Measurements from ENCODE around the gene MPZL1. TPM values are rescaled to one million over a fixed set of nuclear protein-coding genes. Genes with fewer than 3 reads are reported as not detected.
"Not testable (repeated sequence)": the region's sequence is repeated elsewhere in the genome, so short reads cannot be mapped to it uniquely, and the experiment has no call there.

The MPZL1 gene
- total RNA-seq, 1 experiment from 2014 or later = 110 TPM

- not testable (repeated sequence) for DNase-seq (ENCODE audit: low read depth)
These were observed 84.9 kb downstream of the MPZL1 start for GRCh38 chr1:167806676-167807075.

GRCh38 chr1:167808104-167808503 lies 86.3 kb downstream of the MPZL1 start:
- DNase-seq (ENCODE audit: low read depth) = peak; percentile 34

- no peak for DNase-seq (ENCODE audit: low read depth)
These were observed 86.9 kb downstream of the MPZL1 start for GRCh38 chr1:167808690-167809089.

GRCh38 chr1:167812972-167813371 lies 91.2 kb downstream of the MPZL1 start:
- DNase-seq (ENCODE audit: low read depth) = no peak

GRCh38 chr1:167815650-167816049 lies 93.9 kb downstream of the MPZL1 start:
- DNase-seq (ENCODE audit: low read depth) = no peak

- DNase-seq (ENCODE audit: low read depth) = peak; percentile 97
These were observed 98.3 kb downstream of the MPZL1 start for GRCh38 chr1:167819849-167820683.

GRCh38 chr1:167820684-167821355 lies 99.0 kb downstream of the MPZL1 start:
- DNase-seq (ENCODE audit: low read depth) = no peak

- no peak for DNase-seq (ENCODE audit: low read depth)
These were observed 99.5 kb downstream of the MPZL1 start for GRCh38 chr1:167821356-167821685.

GRCh38 chr1:167821969-167822685 lies 100.3 kb downstream of the MPZL1 start:
- peak; percentile 54 for DNase-seq (ENCODE audit: low read depth)

- DNase-seq (ENCODE audit: low read depth) = no peak
These were observed 102.5 kb downstream of the MPZL1 start for GRCh38 chr1:167824163-167824794.

- DNase-seq (ENCODE audit: low read depth) = no peak
These were observed 103.8 kb downstream of the MPZL1 start for GRCh38 chr1:167825419-167826079.

GRCh38 chr1:167826127-167826526 lies 104.3 kb downstream of the MPZL1 start:
- no peak for DNase-seq (ENCODE audit: low read depth)

- DNase-seq (ENCODE audit: low read depth) = no peak
These were observed 108.1 kb downstream of the MPZL1 start for GRCh38 chr1:167829868-167830267.

GRCh38 chr1:167830668-167831067 lies 108.9 kb downstream of the MPZL1 start:
- DNase-seq (ENCODE audit: low read depth) = not testable (repeated sequence)

- DNase-seq (ENCODE audit: low read depth) = no peak
These were observed 110.9 kb downstream of the MPZL1 start for GRCh38 chr1:167832693-167833092.

GRCh38 chr1:167833904-167834303 lies 112.1 kb downstream of the MPZL1 start:
- no peak for DNase-seq (ENCODE audit: low read depth)

GRCh38 chr1:167836197-167836596 lies 114.4 kb downstream of the MPZL1 start:
- DNase-seq (ENCODE audit: low read depth) = no peak

- no peak for DNase-seq (ENCODE audit: low read depth)
These were observed 115.5 kb downstream of the MPZL1 start for GRCh38 chr1:167837326-167837725.

GRCh38 chr1:167839009-167839408 lies 117.2 kb downstream of the MPZL1 start:
- DNase-seq (ENCODE audit: low read depth) = no peak

All from M059J (cell line).